Keratinocyte (primary cell): ENCODE measurements around the gene REELD1. TPM values are rescaled to one million over a fixed set of nuclear protein-coding genes. Genes with fewer than 3 reads are reported as not detected.

Source experiments
- DNase-seq: peaks from one replicate; pipeline ENCODE4 v3.0.0-alpha.2; 2011; ENCODE audit warnings: low read depth, missing footprints, low spot score
- FAIRE-seq: peaks from 2 replicates; lab custom pipeline; 2011; peaks lifted over from hg19 to GRCh38; lab: Jason Lieb, UNC
- H2AFZ ChIP-seq: 2 replicates; pipeline ENCODE4 v1.6.0; 2012; ENCODE audit warnings: low read length, control low read depth, inconsistent platforms; ENCODE audit not compliant: control insufficient read depth
- H3K27ac ChIP-seq: 2 replicates; pipeline ENCODE4 v1.5.1; 2011; ENCODE audit warnings: low read length; ENCODE audit not compliant: control insufficient read depth, insufficient read depth
- H3K27me3 ChIP-seq: 3 replicates; pipeline ENCODE4 v1.6.0; 2011; ENCODE audit warnings: low read length; ENCODE audit not compliant: control insufficient read depth, insufficient read depth; ENCODE audit errors: extremely low read depth
- H3K36me3 ChIP-seq, 2 experiments: 2 replicates in 1 of 2; 3 replicates in 1 of 2; pipeline ENCODE4 v1.5.1; 2011; ENCODE audit warnings: low read length in 2 of 2, mild to moderate bottlenecking in 1 of 2; ENCODE audit not compliant: control insufficient read depth in 2 of 2, insufficient read depth in 2 of 2; ENCODE audit errors: extremely low read depth in 1 of 2
- H3K4me1 ChIP-seq: 3 replicates; pipeline ENCODE4 v1.5.1; 2011; ENCODE audit warnings: low read length; ENCODE audit not compliant: control insufficient read depth, insufficient read depth; ENCODE audit errors: extremely low read depth
- H3K4me2 ChIP-seq: 3 replicates; pipeline ENCODE4 v1.6.0; 2011; ENCODE audit warnings: low read depth, low read length; ENCODE audit not compliant: control insufficient read depth, insufficient read depth; ENCODE audit errors: extremely low read depth
- H3K4me3 ChIP-seq, 3 experiments: fragments of 200-600 bp in 1 of 3; sonication (generic) in 1 of 3; 2 replicates in 2 of 3; 3 replicates in 1 of 3; pipeline ENCODE4 v1.5.1; 2011 to 2016; ENCODE audit warnings: low read length in 3 of 3, mild to moderate bottlenecking in 3 of 3, control low read depth in 2 of 3, inconsistent platforms in 1 of 3, low read depth in 1 of 3, mixed read lengths in 1 of 3, mixed run types in 1 of 3, moderate library complexity in 1 of 3; ENCODE audit not compliant: control insufficient read depth in 2 of 3, insufficient read depth in 2 of 3; ENCODE audit errors: extremely low read depth in 1 of 3
- H3K79me2 ChIP-seq: 2 replicates; pipeline ENCODE4 v1.6.0; 2012; ENCODE audit warnings: low read length; ENCODE audit not compliant: control insufficient read depth, insufficient read depth
- H3K9ac ChIP-seq: 3 replicates; pipeline ENCODE4 v1.6.0; 2011; ENCODE audit warnings: low read length; ENCODE audit not compliant: control insufficient read depth, insufficient read depth; ENCODE audit errors: extremely low read depth
- H3K9me1 ChIP-seq: 3 replicates; pipeline ENCODE4 v1.6.0; 2011; ENCODE audit warnings: low read length; ENCODE audit not compliant: control insufficient read depth, insufficient read depth; ENCODE audit errors: extremely low read depth
- H3K9me3 ChIP-seq: 2 replicates; pipeline ENCODE4 v1.5.1; 2012; ENCODE audit warnings: low read depth, low read length; ENCODE audit not compliant: control insufficient read depth
- H4K20me1 ChIP-seq: 3 replicates; pipeline ENCODE4 v1.6.0; 2011; ENCODE audit warnings: low read length; ENCODE audit not compliant: control insufficient read depth, insufficient read depth; ENCODE audit errors: extremely low read depth
- EZH2 ChIP-seq: IDR thresholded peaks from one replicate; pipeline ENCODE4 v1.6.1; 2012; ENCODE audit warnings: inconsistent platforms, mild to moderate bottlenecking, low read length, moderate library complexity
- dilution Hi-C: fragments of 300-500 bp; cut with MboI; formaldehyde crosslinking; loops from one replicate; pipeline ENCODE4 v1.7.0; 2020; ENCODE audit warnings: low sequenced_read_pairs; ENCODE audit not compliant: extremely low pct_ligation_motif_present
- polyA minus RNA-seq, 3 experiments: library from RNA; depleted of rRNA, polyadenylated mRNA; stranded (reverse); fragments of >200 nt; gene quantifications; 1 replicate in 1 of 3; 2 replicates in 1 of 3; 3 replicates in 1 of 3; pipeline ENCODE4 v1.2.3, GENCODE V29; 2011
- polyA plus RNA-seq, 5 experiments: library from polyadenylated mRNA; depleted of rRNA in 3 of 5; stranded (reverse) in 3 of 5; stranded (forward) in 1 of 5; unstranded in 1 of 5; fragments of >200 nt; gene quantifications; 1 replicate in 1 of 5; 2 replicates in 3 of 5; 3 replicates in 1 of 5; pipeline versions ENCODE4 v1.2.1 to v1.2.3, GENCODE V29; 2011 to 2012; ENCODE audit warnings: missing spikeins in 2 of 5, low read depth in 1 of 5, low replicate concordance in 1 of 5
- TF ChIP-seq, protein P1 (sequence below), 3 experiments: IDR thresholded peaks in 1 of 3; conservative IDR thresholded peaks in 1 of 3; optimal IDR thresholded peaks in 1 of 3; 2 replicates in 2 of 3; 3 replicates in 1 of 3; pipeline versions ENCODE3 to v1.5.1; 2011; ENCODE audit warnings: low read length in 3 of 3, mild to moderate bottlenecking in 3 of 3, moderate library complexity in 2 of 3, control low read depth in 1 of 3, inconsistent platforms in 1 of 3; ENCODE audit not compliant: insufficient read depth in 2 of 3; ENCODE audit errors: extremely low read depth in 1 of 3

The REELD1 gene
- polyA plus RNA-seq (0.06 TPM in 1 of 3 replicates, not detected in the others), polyA minus RNA-seq (not detected in 3 replicates)
- polyA plus RNA-seq (2011; ENCODE audit: low read depth): not detected
- not detected in 2 replicates for polyA plus RNA-seq (2011; cell fraction: cytosol; rRNA removed)
- 0.20 and 0.27 TPM in 2 replicates for polyA plus RNA-seq (2011; cell fraction: nucleus; rRNA removed)
- polyA plus RNA-seq (2012; ENCODE audit: low replicate concordance): not detected in 2 replicates
- polyA minus RNA-seq (2011; cell fraction: cytosol; rRNA and poly(A)+ RNA removed): not detected
- not detected in 2 replicates for polyA minus RNA-seq (2011; cell fraction: nucleus; rRNA and poly(A)+ RNA removed)

DNA sequence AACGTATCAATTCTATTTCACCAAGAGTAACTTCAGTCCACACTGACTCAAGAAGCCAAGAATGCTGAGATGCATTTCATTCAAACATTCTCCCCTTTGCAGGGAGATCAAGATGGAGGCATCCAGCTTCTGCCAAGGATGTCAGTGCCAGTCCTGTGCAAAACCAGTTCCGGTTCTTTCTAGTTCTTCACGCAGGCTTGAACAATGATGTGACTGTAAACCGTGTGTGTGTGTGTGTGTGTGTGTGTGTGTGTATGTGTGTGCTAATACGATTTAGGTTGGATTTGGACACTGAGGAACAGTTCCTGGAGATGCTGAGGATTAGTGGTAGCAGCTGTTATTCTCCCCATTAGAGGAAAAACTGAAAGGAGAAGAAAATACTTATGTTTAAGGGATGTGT is at the start of gene REELD1:
Gene REELD1, plus strand, starts transcription at position 301 of the 400 bp plus-strand sequence. CDS start 2,415 bp downstream, outside the sequence.
- Histone ChIP-seq H3K9me1 (no peaks in the 10 kb centered on the region), H3K9ac (no peak within 1 kb of the TSS), H2AFZ (no peak within 1 kb of the TSS), H3K79me2 (no peaks in the 10 kb centered on the region), H3K9me3 (no peaks in the 10 kb centered on the region), H4K20me1 (no peaks in the 10 kb centered on the region), H3K4me1 (no peaks in the 10 kb centered on the region), H3K4me3 (no peak within 1 kb of the TSS), H3K27ac (no peak within 1 kb of the TSS), H3K36me3 (no peaks in the 10 kb centered on the region), H3K4me2 (no peak within 1 kb of the TSS), H3K27me3 (no peaks in the 10 kb centered on the region)
- dilution Hi-C loops: no loop called here
- FAIRE-seq (no peak), DNase-seq (no peak)
- TF ChIP-seq, protein P1, sequence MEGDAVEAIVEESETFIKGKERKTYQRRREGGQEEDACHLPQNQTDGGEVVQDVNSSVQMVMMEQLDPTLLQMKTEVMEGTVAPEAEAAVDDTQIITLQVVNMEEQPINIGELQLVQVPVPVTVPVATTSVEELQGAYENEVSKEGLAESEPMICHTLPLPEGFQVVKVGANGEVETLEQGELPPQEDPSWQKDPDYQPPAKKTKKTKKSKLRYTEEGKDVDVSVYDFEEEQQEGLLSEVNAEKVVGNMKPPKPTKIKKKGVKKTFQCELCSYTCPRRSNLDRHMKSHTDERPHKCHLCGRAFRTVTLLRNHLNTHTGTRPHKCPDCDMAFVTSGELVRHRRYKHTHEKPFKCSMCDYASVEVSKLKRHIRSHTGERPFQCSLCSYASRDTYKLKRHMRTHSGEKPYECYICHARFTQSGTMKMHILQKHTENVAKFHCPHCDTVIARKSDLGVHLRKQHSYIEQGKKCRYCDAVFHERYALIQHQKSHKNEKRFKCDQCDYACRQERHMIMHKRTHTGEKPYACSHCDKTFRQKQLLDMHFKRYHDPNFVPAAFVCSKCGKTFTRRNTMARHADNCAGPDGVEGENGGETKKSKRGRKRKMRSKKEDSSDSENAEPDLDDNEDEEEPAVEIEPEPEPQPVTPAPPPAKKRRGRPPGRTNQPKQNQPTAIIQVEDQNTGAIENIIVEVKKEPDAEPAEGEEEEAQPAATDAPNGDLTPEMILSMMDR (optimal IDR thresholded peaks at IDR 0.05 in 1 of 3, IDR thresholded peaks at IDR 0.05 in 1 of 3, conservative IDR thresholded peaks at IDR 0.05 in 1 of 3; ENCODE audit: extremely low read depth in 1 of 3, insufficient read depth in 2 of 3, low read length in 3 of 3): no peak
- TF ChIP-seq EZH2: no peak

DNA sequence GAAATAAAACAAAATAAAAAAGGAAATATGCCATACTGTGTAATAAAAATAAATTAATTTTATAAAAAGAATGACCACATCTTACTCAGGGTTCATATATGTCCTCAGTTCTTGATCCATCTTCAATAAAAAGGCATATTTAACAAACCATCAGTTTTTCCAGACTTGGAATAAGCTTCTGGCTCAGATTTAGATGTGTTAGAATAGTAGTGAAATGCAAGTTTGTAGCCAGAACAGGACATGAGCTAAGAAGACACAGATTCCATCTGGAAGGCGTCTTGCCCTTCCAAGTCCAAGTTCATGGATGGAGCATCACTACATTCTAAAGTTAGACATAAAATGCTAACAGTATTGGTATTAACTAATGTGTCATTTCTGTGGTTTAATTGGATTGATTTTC is 49.1 kb upstream of the REELD1 start:
- Histone ChIP-seq H3K9ac (no peak overlapping the region), H3K4me1 (peaks cover 13% of the 10 kb centered on the region), H3K9me3 (peaks cover 2% of the 10 kb centered on the region), H3K27me3 (no peaks in the 10 kb centered on the region), H4K20me1 (no peaks in the 10 kb centered on the region), H3K9me1 (no peaks in the 10 kb centered on the region), H3K27ac (no peak overlapping the region), H3K4me2 (no peak overlapping the region), H3K4me3 (no peak overlapping the region), H3K79me2 (no peaks in the 10 kb centered on the region), H2AFZ (no peak overlapping the region), H3K36me3 (no peaks in the 10 kb centered on the region)
- dilution Hi-C loops: no loop called here
- DNase-seq (no peak), FAIRE-seq (no peak)
- no peak for TF ChIP-seq EZH2
- TF ChIP-seq, protein P1 (optimal IDR thresholded peaks at IDR 0.05 in 1 of 3, IDR thresholded peaks at IDR 0.05 in 1 of 3, conservative IDR thresholded peaks at IDR 0.05 in 1 of 3; ENCODE audit: extremely low read depth in 1 of 3, insufficient read depth in 2 of 3, low read length in 3 of 3): no peak
